Memory B cell (primary cell): Measurements from ENCODE around the gene ARID5A.

ENCODE experiments used
- ATAC-seq: fragments of 150-1000 bp; cut with Tn5 transposase; 2 replicates; pipeline ENCODE4 v1.10.0; 2021; ENCODE audit warnings: low read depth, mild to moderate bottlenecking, moderate library complexity
- DNase-seq, 2 donors: peaks; one replicate each; pipeline ENCODE4 v3.0.0; 2022; ENCODE audit warnings: low spot score in 2 of 2
- H3K27ac Mint-ChIP-seq: one replicate; pipeline ENCODE4 v1.8.0; 2022; ENCODE audit warnings: mild to moderate bottlenecking, moderate library complexity, mixed read lengths
- H3K27me3 Mint-ChIP-seq: one replicate; pipeline ENCODE4 v1.8.0; 2022; ENCODE audit warnings: mixed read lengths
- H3K36me3 Mint-ChIP-seq: one replicate; pipeline ENCODE4 v1.8.0; 2022; ENCODE audit warnings: mild to moderate bottlenecking, mixed read lengths
- H3K4me1 Mint-ChIP-seq: one replicate; pipeline ENCODE4 v1.8.0; 2022; ENCODE audit warnings: mixed read lengths
- H3K4me3 Mint-ChIP-seq: one replicate; pipeline ENCODE4 v1.8.0; 2022; ENCODE audit warnings: mild to moderate bottlenecking, moderate library complexity, mixed read lengths
- H3K9me3 Mint-ChIP-seq: one replicate; pipeline ENCODE4 v1.8.0; 2022; ENCODE audit warnings: mixed read lengths

Gene ARID5A

GRCh38 chr2:96591054-96591453 lies 54.5 kb downstream of the ARID5A start:
- no peaks in the 10 kb centered on the region for H3K9me3 Mint-ChIP-seq
- H3K27me3 Mint-ChIP-seq, result no peaks in the 10 kb centered on the region
- no peak for DNase-seq
- no peak for ATAC-seq
- H3K4me1 Mint-ChIP-seq, result peaks cover 4% of the 10 kb centered on the region
- H3K4me3 Mint-ChIP-seq, result no peak overlapping the region
- H3K36me3 Mint-ChIP-seq, result peaks cover 32% of the 10 kb centered on the region
- peak overlapping the region; percentile 29 for H3K27ac Mint-ChIP-seq

DNA sequence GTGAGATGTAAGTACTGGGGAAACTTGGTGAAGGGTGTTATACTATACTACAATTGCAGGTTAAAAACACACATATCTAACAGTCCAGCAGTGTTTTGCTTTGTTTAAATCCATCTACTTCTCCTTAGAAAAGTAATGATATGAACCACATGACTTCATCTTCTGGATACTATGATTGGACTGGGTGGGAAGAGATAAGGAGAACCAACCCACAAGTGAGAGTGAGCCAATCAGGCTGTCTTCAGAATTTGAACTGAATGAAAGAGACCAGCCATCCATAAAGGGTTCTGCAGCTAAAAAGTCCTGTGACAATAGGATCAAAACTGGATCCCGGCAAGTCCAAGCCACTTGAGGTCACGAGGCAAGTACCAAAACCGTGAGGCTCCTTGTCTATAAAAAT lies 54.9 kb downstream of the ARID5A start:
- H3K4me3 Mint-ChIP-seq, result no peak overlapping the region
- no peak for DNase-seq
- ATAC-seq, result no peak
- no peaks in the 10 kb centered on the region for H3K27me3 Mint-ChIP-seq
- peak overlapping the region; percentile 29 for H3K27ac Mint-ChIP-seq
- peaks cover 4% of the 10 kb centered on the region for H3K4me1 Mint-ChIP-seq
- H3K36me3 Mint-ChIP-seq, result peaks cover 32% of the 10 kb centered on the region
- no peaks in the 10 kb centered on the region for H3K9me3 Mint-ChIP-seq

- Mint-ChIP-seq H3K27me3 (no peaks in the 10 kb centered on the region), H3K27ac (no peak overlapping the region), H3K9me3 (no peaks in the 10 kb centered on the region), H3K36me3 (peaks cover 40% of the 10 kb centered on the region), H3K4me3 (no peak overlapping the region), H3K4me1 (peaks cover 4% of the 10 kb centered on the region)
- DNase-seq, result no peak
- no peak for ATAC-seq
Observed at GRCh38 chr2:96594282-96594681, 57.7 kb downstream of the ARID5A start.

GRCh38 chr2:96594691-96595152 lies 58.2 kb downstream of the ARID5A start:
- Mint-ChIP-seq H3K36me3 (peaks cover 40% of the 10 kb centered on the region), H3K27me3 (no peaks in the 10 kb centered on the region), H3K27ac (peak overlapping the region; percentile 58), H3K9me3 (no peaks in the 10 kb centered on the region), H3K4me1 (peaks cover 2% of the 10 kb centered on the region), H3K4me3 (no peak overlapping the region)
- no peak for DNase-seq
- no peak for ATAC-seq

- Mint-ChIP-seq H3K36me3 (peaks cover 45% of the 10 kb centered on the region), H3K9me3 (no peaks in the 10 kb centered on the region), H3K27me3 (no peaks in the 10 kb centered on the region), H3K4me1 (no peaks in the 10 kb centered on the region), H3K4me3 (no peak overlapping the region), H3K27ac (no peak overlapping the region)
- ATAC-seq, result no peak
- DNase-seq, result no peak
Observed at GRCh38 chr2:96596596-96596995, 60.0 kb downstream of the ARID5A start.

- no peaks in the 10 kb centered on the region for H3K9me3 Mint-ChIP-seq
- H3K4me1 Mint-ChIP-seq, result no peaks in the 10 kb centered on the region
- ATAC-seq (no peak), DNase-seq (no peak)
- H3K4me3 Mint-ChIP-seq, result no peak overlapping the region
- H3K36me3 Mint-ChIP-seq, result peaks cover 35% of the 10 kb centered on the region
- H3K27me3 Mint-ChIP-seq, result no peaks in the 10 kb centered on the region
- no peak overlapping the region for H3K27ac Mint-ChIP-seq
Observed at GRCh38 chr2:96599941-96600340, 63.4 kb downstream of the ARID5A start.

GRCh38 chr2:96601382-96602292 lies 65.1 kb downstream of the ARID5A start:
- Mint-ChIP-seq H3K36me3 (peaks cover 43% of the 10 kb centered on the region), H3K4me3 (no peak overlapping the region)

More at GRCh38 chr2:96601382-96602292, 65.1 kb downstream of the ARID5A start:
- ATAC-seq, result no peak
- Mint-ChIP-seq H3K4me1 (no peaks in the 10 kb centered on the region), H3K27me3 (no peaks in the 10 kb centered on the region), H3K9me3 (no peaks in the 10 kb centered on the region), H3K27ac (peak overlapping the region; percentile 43)
- DNase-seq, result no peak
